Activated CD8-positive, alpha-beta memory T cell treated with anti-CD3 and anti-CD28 coated beads for 24 hours (primary cell): ENCODE measurements around the gene ESF1.

ENCODE experiments used
- DNase-seq: peaks from one replicate; pipeline ENCODE4 v3.0.0-alpha.2; 2020

Gene ESF1

DNA sequence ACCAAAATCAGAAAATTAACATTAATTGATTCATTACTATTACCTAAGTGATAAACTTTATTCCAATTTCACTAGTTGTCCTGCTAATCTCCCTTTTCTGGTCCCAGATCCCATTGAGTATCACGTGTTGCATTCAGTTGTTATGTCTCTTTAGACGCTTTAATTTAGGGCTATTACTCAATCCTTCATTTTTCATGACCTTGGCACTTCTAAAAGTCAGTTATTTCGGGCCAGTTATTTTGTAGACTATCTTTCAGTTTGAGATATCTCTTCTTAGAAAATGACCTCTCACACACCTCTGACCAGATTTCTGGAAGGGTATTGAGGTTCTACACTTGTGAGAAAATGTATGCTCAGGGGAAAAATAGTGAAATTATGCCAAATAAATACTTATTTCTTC, 112.0 kb downstream of the ESF1 start:
- DNase-seq = no peak

DNA sequence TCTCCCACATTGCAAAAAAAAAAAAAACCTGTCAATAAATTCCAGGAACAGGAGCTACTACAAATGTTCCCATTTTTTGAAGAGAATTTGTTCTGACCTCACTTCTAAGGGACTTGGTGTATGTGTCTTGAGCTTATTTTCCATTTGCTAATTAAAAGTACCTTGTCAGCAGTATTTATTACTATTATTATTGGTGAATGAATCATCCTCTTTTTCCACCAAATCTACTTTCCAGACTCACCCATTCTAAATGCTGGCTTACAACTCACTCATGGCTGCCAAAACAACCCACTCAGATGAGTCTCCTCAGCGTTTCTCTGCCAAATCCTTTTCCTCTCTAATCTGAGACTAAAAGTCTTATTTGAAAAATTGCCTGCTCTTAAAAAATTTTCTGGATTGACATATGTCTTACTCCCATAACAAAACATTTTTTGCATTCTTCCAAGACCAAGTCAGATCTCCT, 112.8 kb downstream of the ESF1 start:
- no peak for DNase-seq

GRCh38 chr20:13671512-13671911, 113.2 kb downstream of the ESF1 start:
- no peak for DNase-seq

DNA sequence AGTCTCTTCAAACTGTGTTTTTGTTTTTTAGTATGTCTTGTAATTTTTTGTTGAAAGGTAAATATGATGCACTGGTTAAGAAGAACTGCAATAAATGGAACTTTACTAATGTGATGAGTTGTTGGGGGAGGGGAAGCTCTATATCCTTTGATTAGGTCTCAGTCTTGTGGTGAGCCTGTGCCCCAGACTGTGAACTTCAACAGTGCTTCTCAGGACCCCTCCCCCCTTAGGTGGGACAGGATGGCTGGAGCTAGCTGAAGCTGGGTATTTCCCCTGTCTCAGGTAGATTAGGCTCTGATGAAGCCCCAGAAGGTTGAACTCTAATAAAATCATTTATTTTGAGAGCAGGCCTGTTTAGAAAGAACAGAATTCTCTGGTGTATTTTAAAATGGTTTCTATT, 114.6 kb downstream of the ESF1 start:
- DNase-seq = no peak

- no peak for DNase-seq
These were observed 118.9 kb downstream of the ESF1 start for GRCh38 chr20:13665709-13666395.
